NCI-H524 (cell line): ENCODE results near the gene PHYHD1.

Experiments used
- DNase-seq, 2 experiments: peaks; one replicate each; lab custom pipeline; 2025; lab: John Stamatoyannopoulos, UW

The PHYHD1 gene

GRCh38 chr9:128969491-128969890 is 48.7 kb downstream of the PHYHD1 start:
- DNase-seq = no peak

GRCh38 chr9:128972956-128973355 is 52.2 kb downstream of the PHYHD1 start:
- no peak for DNase-seq

- no peak for DNase-seq
Observed at GRCh38 chr9:128979111-128979510, 58.3 kb downstream of the PHYHD1 start.

GRCh38 chr9:128983536-128983935 is 62.8 kb downstream of the PHYHD1 start:
- DNase-seq = no peak

- DNase-seq = no peak
Observed at GRCh38 chr9:128986671-128987070, 65.9 kb downstream of the PHYHD1 start.

- DNase-seq = no peak
Observed at GRCh38 chr9:128987805-128988204, 67.0 kb downstream of the PHYHD1 start.
